ENCODE results near the gene PPP6R2.
A peak's percentile ranks its signal among the peaks of the same experiment; 100 is the strongest.

Gene PPP6R2

DNA sequence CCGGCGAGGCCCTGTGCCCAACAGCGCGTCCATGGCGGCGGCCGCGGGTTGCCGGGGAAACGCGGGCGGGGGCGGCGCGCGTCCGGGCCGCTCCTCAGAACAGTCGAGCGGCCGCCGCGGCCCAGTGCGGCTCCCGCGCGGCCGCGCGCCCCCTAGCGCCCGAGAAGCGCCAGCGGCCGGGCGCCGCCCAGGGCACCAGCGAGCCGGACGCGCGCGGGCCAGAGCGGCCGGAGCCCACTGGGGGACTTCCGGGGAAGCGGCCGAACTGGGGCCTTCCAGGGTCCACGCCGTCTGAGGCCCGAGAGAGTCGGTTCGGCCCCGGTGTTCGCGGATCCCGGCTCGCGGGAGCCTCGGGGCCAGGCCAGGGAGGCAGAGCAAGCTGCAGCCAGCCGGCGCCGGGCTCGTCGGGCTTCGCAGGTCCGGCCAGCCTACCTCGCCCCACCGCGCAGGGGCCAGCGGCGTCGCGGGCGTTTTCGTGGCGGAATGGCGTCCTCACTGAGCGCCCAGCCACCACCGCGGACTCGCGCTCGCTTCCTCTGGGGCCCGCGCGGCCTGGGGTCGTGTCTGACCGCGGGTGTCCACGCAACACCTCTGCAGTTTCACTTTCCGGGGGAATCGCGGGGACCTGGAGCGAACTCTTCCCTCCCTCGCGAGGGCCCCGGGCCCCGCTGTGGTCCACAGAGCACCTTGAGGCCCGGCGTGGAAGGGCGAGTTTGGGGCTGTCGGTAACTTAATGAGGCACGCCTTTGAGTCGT is 16.0 kb upstream of the PPP6R2 start, which contains the start of gene DENND6B (continued):
- TF ChIP-seq, protein P1, sequence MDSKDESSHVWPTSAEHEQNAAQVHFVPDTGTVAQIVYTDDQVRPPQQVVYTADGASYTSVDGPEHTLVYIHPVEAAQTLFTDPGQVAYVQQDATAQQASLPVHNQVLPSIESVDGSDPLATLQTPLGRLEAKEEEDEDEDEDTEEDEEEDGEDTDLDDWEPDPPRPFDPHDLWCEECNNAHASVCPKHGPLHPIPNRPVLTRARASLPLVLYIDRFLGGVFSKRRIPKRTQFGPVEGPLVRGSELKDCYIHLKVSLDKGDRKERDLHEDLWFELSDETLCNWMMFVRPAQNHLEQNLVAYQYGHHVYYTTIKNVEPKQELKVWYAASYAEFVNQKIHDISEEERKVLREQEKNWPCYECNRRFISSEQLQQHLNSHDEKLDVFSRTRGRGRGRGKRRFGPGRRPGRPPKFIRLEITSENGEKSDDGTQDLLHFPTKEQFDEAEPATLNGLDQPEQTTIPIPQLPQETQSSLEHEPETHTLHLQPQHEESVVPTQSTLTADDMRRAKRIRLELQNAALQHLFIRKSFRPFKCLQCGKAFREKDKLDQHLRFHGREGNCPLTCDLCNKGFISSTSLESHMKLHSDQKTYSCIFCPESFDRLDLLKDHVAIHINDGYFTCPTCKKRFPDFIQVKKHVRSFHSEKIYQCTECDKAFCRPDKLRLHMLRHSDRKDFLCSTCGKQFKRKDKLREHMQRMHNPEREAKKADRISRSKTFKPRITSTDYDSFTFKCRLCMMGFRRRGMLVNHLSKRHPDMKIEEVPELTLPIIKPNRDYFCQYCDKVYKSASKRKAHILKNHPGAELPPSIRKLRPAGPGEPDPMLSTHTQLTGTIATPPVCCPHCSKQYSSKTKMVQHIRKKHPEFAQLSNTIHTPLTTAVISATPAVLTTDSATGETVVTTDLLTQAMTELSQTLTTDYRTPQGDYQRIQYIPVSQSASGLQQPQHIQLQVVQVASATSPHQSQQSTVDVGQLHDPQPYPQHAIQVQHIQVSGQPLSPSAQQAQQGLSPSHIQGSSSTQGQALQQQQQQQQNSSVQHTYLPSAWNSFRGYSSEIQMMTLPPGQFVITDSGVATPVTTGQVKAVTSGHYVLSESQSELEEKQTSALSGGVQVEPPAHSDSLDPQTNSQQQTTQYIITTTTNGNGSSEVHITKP (tag by site-specific recombination; IDR thresholded peaks at IDR 0.05), result peak; percentile 28; the same call in 1 of the 2 replicates
- TF ChIP-seq ZNF621 (tag by site-specific recombination; IDR thresholded peaks at IDR 0.05) (no peak), REST (tag by site-specific recombination; IDR thresholded peaks at IDR 0.05) (no peak), EGR2 (tag by site-specific recombination; IDR thresholded peaks at IDR 0.05; ENCODE audit: low read depth) (no peak), ZNF692 (tag by site-specific recombination; IDR thresholded peaks at IDR 0.05) (peak; percentile 78), ZNF121 (tag by site-specific recombination; IDR thresholded peaks at IDR 0.05) (0 out of 2 replicates have a peak, but pooled peaks have one; percentile 22), HOXC10 (CRISPR knock-in tag; IDR thresholded peaks at IDR 0.05) (0 out of 2 replicates have a peak, but pooled peaks have one; percentile 74), ZNF423 (tag by site-specific recombination; IDR thresholded peaks at IDR 0.05) (no peak), ZNF791 (tag by site-specific recombination; IDR thresholded peaks at IDR 0.05) (peak; percentile 38; the same call in 1 of the 2 replicates), ZNF146 (tag by site-specific recombination; IDR thresholded peaks at IDR 0.05) (no peak), ZNF202 (tag by site-specific recombination; IDR thresholded peaks at IDR 0.05; ENCODE audit: borderline replicate concordance) (no peak), KLF1 (tag by site-specific recombination; IDR thresholded peaks at IDR 0.05) (no peak), BCL11B (tag by site-specific recombination; IDR thresholded peaks at IDR 0.05; ENCODE audit: low read depth) (peak; percentile 16; the same call in 1 of the 2 replicates), ZNF24 (tag by site-specific recombination; IDR thresholded peaks at IDR 0.05) (no peak), ZNF214 (tag by site-specific recombination; IDR thresholded peaks at IDR 0.05; ENCODE audit: borderline replicate concordance) (no peak), ZNF785 (tag by site-specific recombination; IDR thresholded peaks at IDR 0.05) (no peak), MEIS1 (CRISPR knock-in tag; IDR thresholded peaks at IDR 0.05; ENCODE audit: borderline replicate concordance) (no peak), ZXDB (tag by site-specific recombination; IDR thresholded peaks at IDR 0.05) (peak; percentile 90), ZNF416 (tag by site-specific recombination; IDR thresholded peaks at IDR 0.05) (no peak), ZNF610 (tag by site-specific recombination; IDR thresholded peaks at IDR 0.05; ENCODE audit: borderline replicate concordance) (no peak), ZIC2 (tag by site-specific recombination; IDR thresholded peaks at IDR 0.05) (no peak), ZBTB48 (tag by site-specific recombination; IDR thresholded peaks at IDR 0.05) (no peak), ZNF37A (tag by site-specific recombination; IDR thresholded peaks at IDR 0.05) (no peak), ZNF658 (tag by site-specific recombination; IDR thresholded peaks at IDR 0.05) (no peak), ZEB2 (tag by site-specific recombination; IDR thresholded peaks at IDR 0.05) (0 out of 2 replicates have a peak, but pooled peaks have one; percentile 18)
- TF ChIP-seq, protein P2, sequence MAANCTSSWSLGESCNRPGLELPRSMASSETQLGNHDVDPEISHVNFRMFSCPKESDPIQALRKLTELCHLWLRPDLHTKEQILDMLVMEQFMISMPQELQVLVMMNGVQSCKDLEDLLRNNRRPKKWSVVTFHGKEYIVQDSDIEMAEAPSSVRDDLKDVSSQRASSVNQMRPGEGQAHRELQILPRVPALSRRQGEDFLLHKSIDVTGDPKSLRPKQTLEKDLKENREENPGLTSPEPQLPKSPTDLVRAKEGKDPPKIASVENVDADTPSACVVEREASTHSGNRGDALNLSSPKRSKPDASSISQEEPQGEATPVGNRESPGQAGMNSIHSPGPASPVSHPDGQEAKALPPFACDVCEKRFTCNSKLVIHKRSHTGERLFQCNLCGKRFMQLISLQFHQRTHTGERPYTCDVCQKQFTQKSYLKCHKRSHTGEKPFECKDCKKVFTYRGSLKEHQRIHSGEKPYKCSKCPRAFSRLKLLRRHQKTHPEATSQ (tag by site-specific recombination; IDR thresholded peaks at IDR 0.05), result peak; percentile 85
- TF ChIP-seq, protein P3, sequence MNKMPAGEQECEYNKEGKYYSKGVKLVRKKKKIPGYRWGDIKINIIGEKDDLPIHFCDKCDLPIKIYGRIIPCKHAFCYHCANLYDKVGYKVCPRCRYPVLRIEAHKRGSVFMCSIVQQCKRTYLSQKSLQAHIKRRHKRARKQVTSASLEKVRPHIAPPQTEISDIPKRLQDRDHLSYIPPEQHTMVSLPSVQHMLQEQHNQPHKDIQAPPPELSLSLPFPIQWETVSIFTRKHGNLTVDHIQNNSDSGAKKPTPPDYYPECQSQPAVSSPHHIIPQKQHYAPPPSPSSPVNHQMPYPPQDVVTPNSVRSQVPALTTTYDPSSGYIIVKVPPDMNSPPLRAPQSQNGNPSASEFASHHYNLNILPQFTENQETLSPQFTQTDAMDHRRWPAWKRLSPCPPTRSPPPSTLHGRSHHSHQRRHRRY (tag by site-specific recombination; IDR thresholded peaks at IDR 0.05), result no peak
- TF ChIP-seq, protein P4, sequence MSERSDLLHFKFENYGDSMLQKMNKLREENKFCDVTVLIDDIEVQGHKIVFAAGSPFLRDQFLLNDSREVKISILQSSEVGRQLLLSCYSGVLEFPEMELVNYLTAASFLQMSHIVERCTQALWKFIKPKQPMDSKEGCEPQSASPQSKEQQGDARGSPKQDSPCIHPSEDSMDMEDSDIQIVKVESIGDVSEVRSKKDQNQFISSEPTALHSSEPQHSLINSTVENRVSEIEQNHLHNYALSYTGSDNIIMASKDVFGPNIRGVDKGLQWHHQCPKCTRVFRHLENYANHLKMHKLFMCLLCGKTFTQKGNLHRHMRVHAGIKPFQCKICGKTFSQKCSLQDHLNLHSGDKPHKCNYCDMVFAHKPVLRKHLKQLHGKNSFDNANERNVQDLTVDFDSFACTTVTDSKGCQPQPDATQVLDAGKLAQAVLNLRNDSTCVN (tag by site-specific recombination; optimal IDR thresholded peaks at IDR 0.05), result peak; percentile 76
